Pancreas (tissue), 10 donors: ENCODE measurements around the gene CCDC14. TPM values are rescaled to one million over a fixed set of nuclear protein-coding genes. Genes with fewer than 3 reads are reported as not detected.

Source experiments
- ATAC-seq, 4 donors: fragments of 200-7000 bp; cut with Tn5 transposase; one replicate each; pipeline versions ENCODE4 v1.8.0 to v1.9.1; 2020; ENCODE audit warnings: mild to moderate bottlenecking in 4 of 4, moderate library complexity in 4 of 4
- DNase-seq, 6 donors: peaks; one replicate each; pipeline ENCODE4 v3.0.0-alpha.2; 2020
- FAIRE-seq: peaks from 2 replicates; lab custom pipeline; 2012; peaks lifted over from hg19 to GRCh38; lab: Jason Lieb, UNC
- H3K27ac ChIP-seq, 4 donors: fragments of 200-600 bp; sonication (generic); 1 replicate in 3 of 4; 2 replicates in 1 of 4; pipeline versions ENCODE4 v1.5.0 to v1.8.0; 2020
- H3K27me3 ChIP-seq, 4 donors: fragments of 200-600 bp; one replicate each; pipeline ENCODE4 v1.8.0; 2021
- H3K36me3 ChIP-seq, 3 donors: fragments of 200-600 bp; sonication (generic) in 1 of 3; one replicate each; pipeline versions ENCODE4 v1.5.0 to v1.8.0; 2020 to 2021
- H3K4me1 ChIP-seq, 3 donors: fragments of 200-600 bp; one replicate each; pipeline ENCODE4 v1.8.0; 2021
- H3K4me3 ChIP-seq, 4 donors: fragments of 200-600 bp; sonication (generic) in 2 of 4; one replicate each; pipeline versions ENCODE4 v1.5.0 to v1.8.0; 2020 to 2021
- H3K9me3 ChIP-seq, 4 donors: fragments of 200-600 bp; one replicate each; pipeline ENCODE4 v1.8.0; 2021
- WGBS, 2 donors: extraction: QIAGEN DNeasy Blood & Tissue Kit; methylation state at CpG; one replicate each; pipeline ENCODE4 v1.1.7; 2013; 5-methylcytosine and 5-hydroxymethylcytosine counted together
- intact Hi-C, 3 donors: fragments of 100-400 bp; cut with DNase I; formaldehyde crosslinking; loops; one replicate each; pipeline versions ENCODE4 v1.11.1 to v1.14.2; 2022
- polyA plus RNA-seq, 2 donors: library from polyadenylated mRNA; stranded (reverse); fragments of 200-250 nt; gene quantifications; one replicate each; pipeline ENCODE4 v1.2.3, GENCODE V29; 2013
- total RNA-seq, 6 donors: library from RNA; stranded (reverse); fragmentation: NEBNext Ultra II Directional in 4 of 6; extraction: Animal tissue kit (Norgen Biotek cat#: 25700) in 4 of 6; gene quantifications; one replicate each; pipeline versions ENCODE4 v1.2.1 to v1.2.4, GENCODE V29; 2021 to 2023
- TF ChIP-seq, protein P1 (sequence below), 4 donors: fragments of 200-600 bp; sonication (generic) in 3 of 4; IDR thresholded peaks; one replicate each; pipeline versions ENCODE4 v1.5.0 to v1.8.0; 2021; ENCODE audit warnings: antibody characterized with exemption in 4 of 4
- donor health status: healthy with polysubstance abuse.
- donor health status: DM: no; HTN: no; CAD: no; lungs with moderate emphysema.
- donor health status: DM: no; HTN: no; CAD: no.
- donor health status: control.
- donor health status: control.
- donor health status: Bipolar disorder and iron deficiency.
- donor health status: DM: yes; HTN: yes; CAD: no.
- donor health status: DM: no; HTN: no; CAD: no.
- donor health status: DM: no; HTN: no; CAD: no.
- donor health status: DM: yes; HTN: yes; CAD: no.

CCDC14 gene
- total and polyA plus RNA-seq, 8 donors, result 6.7 to 30.7 (median 11.5) TPM

GRCh38 chr3:123949641-123950040 lies 11.4 kb downstream of the CCDC14 start:
- H3K9me3 ChIP-seq, result no peaks in the 10 kb centered on the region
- peaks cover 0 to 10% (median 0%) of the 10 kb centered on the region in 3 donors for H3K4me1 ChIP-seq
- no peak overlapping the region for H3K4me3 ChIP-seq
- intact Hi-C loops, result no loop called here
- ATAC-seq (no peak), FAIRE-seq (no peak), DNase-seq (no peak)
- peaks cover 0 to 7% (median 3%) of the 10 kb centered on the region in 3 donors for H3K36me3 ChIP-seq
- no peaks in the 10 kb centered on the region for H3K27me3 ChIP-seq
- no peak overlapping the region for H3K27ac ChIP-seq
- TF ChIP-seq, protein P1, sequence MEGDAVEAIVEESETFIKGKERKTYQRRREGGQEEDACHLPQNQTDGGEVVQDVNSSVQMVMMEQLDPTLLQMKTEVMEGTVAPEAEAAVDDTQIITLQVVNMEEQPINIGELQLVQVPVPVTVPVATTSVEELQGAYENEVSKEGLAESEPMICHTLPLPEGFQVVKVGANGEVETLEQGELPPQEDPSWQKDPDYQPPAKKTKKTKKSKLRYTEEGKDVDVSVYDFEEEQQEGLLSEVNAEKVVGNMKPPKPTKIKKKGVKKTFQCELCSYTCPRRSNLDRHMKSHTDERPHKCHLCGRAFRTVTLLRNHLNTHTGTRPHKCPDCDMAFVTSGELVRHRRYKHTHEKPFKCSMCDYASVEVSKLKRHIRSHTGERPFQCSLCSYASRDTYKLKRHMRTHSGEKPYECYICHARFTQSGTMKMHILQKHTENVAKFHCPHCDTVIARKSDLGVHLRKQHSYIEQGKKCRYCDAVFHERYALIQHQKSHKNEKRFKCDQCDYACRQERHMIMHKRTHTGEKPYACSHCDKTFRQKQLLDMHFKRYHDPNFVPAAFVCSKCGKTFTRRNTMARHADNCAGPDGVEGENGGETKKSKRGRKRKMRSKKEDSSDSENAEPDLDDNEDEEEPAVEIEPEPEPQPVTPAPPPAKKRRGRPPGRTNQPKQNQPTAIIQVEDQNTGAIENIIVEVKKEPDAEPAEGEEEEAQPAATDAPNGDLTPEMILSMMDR (IDR thresholded peaks at IDR 0.05), result no peak
- 96 to 97% methylated on average over 2 of the region's 2 CpGs for WGBS, 2 donors

DNA sequence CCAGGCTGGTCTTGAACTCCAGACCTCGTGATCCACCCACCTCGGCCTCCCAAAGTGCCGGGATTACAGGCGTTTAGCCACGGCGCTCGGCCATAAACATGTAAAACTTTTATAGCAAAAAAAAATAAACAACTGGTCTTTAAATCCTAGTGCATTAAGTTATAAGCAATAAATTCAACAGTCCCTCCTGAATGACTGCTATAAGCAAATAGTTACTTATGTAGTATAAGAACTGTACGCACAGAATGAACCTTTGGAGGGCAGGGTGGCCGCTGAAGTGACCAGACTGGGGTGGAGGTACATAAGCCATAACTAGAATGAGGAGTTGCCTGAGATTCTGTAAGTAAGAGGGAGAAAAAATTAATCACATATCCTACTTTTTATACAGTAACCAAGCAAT lies 12.6 kb downstream of the CCDC14 start:
- Histone ChIP-seq H3K4me3 (no peak overlapping the region), H3K9me3 (no peaks in the 10 kb centered on the region), H3K36me3 (peaks cover 0 to 7% (median 3%) of the 10 kb centered on the region in 3 donors), H3K27ac (no peak overlapping the region), H3K4me1 (peaks cover 0 to 10% (median 0%) of the 10 kb centered on the region in 3 donors), H3K27me3 (no peaks in the 10 kb centered on the region)
- no peak for ATAC-seq
- FAIRE-seq, result no peak
- TF ChIP-seq, protein P1 (IDR thresholded peaks at IDR 0.05), result no peak
- intact Hi-C loops, result no loop called here
- no peak for DNase-seq
- 96 to 97% methylated on average over 9 of the region's 9 CpGs for WGBS, 2 donors

GRCh38 chr3:123947482-123947881 lies 13.5 kb downstream of the CCDC14 start:
- Histone ChIP-seq H3K9me3 (no peaks in the 10 kb centered on the region), H3K27ac (no peak overlapping the region), H3K36me3 (peaks cover 0 to 7% (median 3%) of the 10 kb centered on the region in 3 donors), H3K4me1 (peaks cover 0 to 10% (median 0%) of the 10 kb centered on the region in 3 donors), H3K4me3 (no peak overlapping the region), H3K27me3 (no peaks in the 10 kb centered on the region)
- FAIRE-seq, result peak; percentile 32
- intact Hi-C loops, result no loop called here
- TF ChIP-seq, protein P1 (IDR thresholded peaks at IDR 0.05), result no peak
- ATAC-seq, result no peak
- no peak for DNase-seq

DNA sequence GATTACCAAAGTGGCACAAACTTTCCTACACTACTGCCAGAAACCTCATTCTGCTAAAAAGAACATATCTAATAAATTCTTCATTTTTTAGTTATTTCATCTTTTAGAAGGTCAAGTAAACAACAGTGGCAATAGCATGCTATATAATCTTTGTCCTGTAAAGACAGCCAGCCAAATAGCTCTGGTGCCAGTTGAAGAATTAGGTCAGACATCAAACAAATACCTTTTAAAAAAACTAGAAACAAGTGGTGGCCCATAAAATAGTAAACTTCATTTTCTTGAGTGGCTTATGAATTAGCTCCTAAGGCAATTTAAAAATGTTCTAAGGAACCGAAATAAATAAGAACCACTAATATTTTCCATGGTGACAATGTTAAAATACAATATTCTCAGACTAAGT lies 19.5 kb downstream of the CCDC14 start:
- H3K4me1 ChIP-seq, result peaks cover 0 to 10% (median 0%) of the 10 kb centered on the region in 3 donors
- H3K4me3 ChIP-seq, result no peak overlapping the region
- H3K27ac ChIP-seq, result no peak overlapping the region
- DNase-seq (no peak), FAIRE-seq (no peak), ATAC-seq (no peak)
- no peaks in the 10 kb centered on the region for H3K36me3 ChIP-seq
- H3K9me3 ChIP-seq, result no peaks in the 10 kb centered on the region
- TF ChIP-seq, protein P1 (IDR thresholded peaks at IDR 0.05), result no peak
- intact Hi-C loops, result no loop called here
- WGBS, 2 donors, result 72 to 96% methylated on average over 1 of the region's 1 CpG
- no peaks in the 10 kb centered on the region for H3K27me3 ChIP-seq

DNA sequence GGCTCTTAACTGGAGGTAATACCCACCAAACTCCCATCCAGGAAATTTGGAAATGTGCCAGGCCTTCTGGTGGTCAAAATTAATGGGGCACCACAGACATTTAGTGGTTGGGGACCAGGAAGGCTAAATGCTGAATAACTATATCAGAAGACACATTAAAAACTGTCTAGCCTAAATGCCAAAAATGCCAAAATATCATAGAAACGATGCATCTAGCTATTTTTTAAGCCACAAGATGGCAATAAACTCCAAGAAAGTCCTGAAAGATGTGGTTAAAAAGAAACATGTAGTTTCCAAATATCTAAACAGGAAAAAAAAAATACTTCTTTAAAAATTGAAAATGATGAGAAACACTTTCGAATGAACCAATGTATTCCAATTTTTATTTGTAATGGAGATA lies 19.9 kb downstream of the CCDC14 start:
- Histone ChIP-seq H3K4me3 (no peak overlapping the region), H3K36me3 (no peaks in the 10 kb centered on the region), H3K27ac (no peak overlapping the region), H3K4me1 (peaks cover 0 to 6% (median 0%) of the 10 kb centered on the region in 3 donors), H3K9me3 (no peaks in the 10 kb centered on the region), H3K27me3 (no peaks in the 10 kb centered on the region)
- DNase-seq, result no peak
- TF ChIP-seq, protein P1 (IDR thresholded peaks at IDR 0.05), result peak in 1 of 4 donors; percentile 11
- no peak for ATAC-seq
- intact Hi-C loops, result no loop called here
- FAIRE-seq, result no peak
- WGBS, 2 donors, result 56 to 71% methylated on average over 2 of the region's 2 CpGs
